ENCODE data around the gene UBE3B. TPM values are rescaled to one million over a fixed set of nuclear protein-coding genes. Genes with fewer than 3 reads are reported as not detected.

The UBE3B gene
- total RNA-seq, 1 donor from 2014 or later = 32.2 TPM

- Histone ChIP-seq H3K4me3 (no peak overlapping the region), H3K9me3 (no peaks in the 10 kb centered on the region), H3K4me1 (no peaks in the 10 kb centered on the region), H3K36me3 (peaks cover 0 to 13% of the 10 kb centered on the region in 2 donors), H3K27ac (no peak overlapping the region), H3K27me3 (no peaks in the 10 kb centered on the region)
- intact Hi-C loops (cut with DNase I) = no loop called here
- TF ChIP-seq, protein P1, sequence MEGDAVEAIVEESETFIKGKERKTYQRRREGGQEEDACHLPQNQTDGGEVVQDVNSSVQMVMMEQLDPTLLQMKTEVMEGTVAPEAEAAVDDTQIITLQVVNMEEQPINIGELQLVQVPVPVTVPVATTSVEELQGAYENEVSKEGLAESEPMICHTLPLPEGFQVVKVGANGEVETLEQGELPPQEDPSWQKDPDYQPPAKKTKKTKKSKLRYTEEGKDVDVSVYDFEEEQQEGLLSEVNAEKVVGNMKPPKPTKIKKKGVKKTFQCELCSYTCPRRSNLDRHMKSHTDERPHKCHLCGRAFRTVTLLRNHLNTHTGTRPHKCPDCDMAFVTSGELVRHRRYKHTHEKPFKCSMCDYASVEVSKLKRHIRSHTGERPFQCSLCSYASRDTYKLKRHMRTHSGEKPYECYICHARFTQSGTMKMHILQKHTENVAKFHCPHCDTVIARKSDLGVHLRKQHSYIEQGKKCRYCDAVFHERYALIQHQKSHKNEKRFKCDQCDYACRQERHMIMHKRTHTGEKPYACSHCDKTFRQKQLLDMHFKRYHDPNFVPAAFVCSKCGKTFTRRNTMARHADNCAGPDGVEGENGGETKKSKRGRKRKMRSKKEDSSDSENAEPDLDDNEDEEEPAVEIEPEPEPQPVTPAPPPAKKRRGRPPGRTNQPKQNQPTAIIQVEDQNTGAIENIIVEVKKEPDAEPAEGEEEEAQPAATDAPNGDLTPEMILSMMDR (IDR thresholded peaks at IDR 0.05) = no peak
- TF ChIP-seq POLR2A (IDR thresholded peaks at IDR 0.05) = no peak
- TF ChIP-seq POLR2AphosphoS5 (IDR thresholded peaks at IDR 0.05; ENCODE audit: insufficient read depth in 1 of 2, low read depth in 1 of 2) = no peak
- DNase-seq (ENCODE audit: extremely low spot score in 2 of 2) = no peak
Observed at GRCh38 chr12:109560867-109561710, 83.7 kb downstream of the UBE3B start.

- H3K27ac ChIP-seq = no peak overlapping the region
- no peaks in the 10 kb centered on the region for H3K9me3 ChIP-seq
- no peak for TF ChIP-seq POLR2A (IDR thresholded peaks at IDR 0.05)
- TF ChIP-seq, protein P1 (IDR thresholded peaks at IDR 0.05) = no peak
- TF ChIP-seq POLR2AphosphoS5 (IDR thresholded peaks at IDR 0.05; ENCODE audit: insufficient read depth in 1 of 2, low read depth in 1 of 2) = no peak
- no peak for DNase-seq (ENCODE audit: extremely low spot score in 2 of 2)
- intact Hi-C loops (cut with DNase I) = no loop called here
- no peaks in the 10 kb centered on the region for H3K4me1 ChIP-seq
- H3K27me3 ChIP-seq = no peaks in the 10 kb centered on the region
- H3K4me3 ChIP-seq = no peak overlapping the region
- peaks cover 0 to 13% of the 10 kb centered on the region in 2 donors for H3K36me3 ChIP-seq
Observed at GRCh38 chr12:109561711-109562030, 84.2 kb downstream of the UBE3B start.

- TF ChIP-seq, protein P1 (IDR thresholded peaks at IDR 0.05) = no peak
- TF ChIP-seq POLR2A (IDR thresholded peaks at IDR 0.05) (no peak), POLR2AphosphoS5 (IDR thresholded peaks at IDR 0.05; ENCODE audit: insufficient read depth in 1 of 2, low read depth in 1 of 2) (no peak)
- intact Hi-C loops (cut with DNase I) = no loop called here
Observed at GRCh38 chr12:109562871-109563270, 85.4 kb downstream of the UBE3B start.

DNA sequence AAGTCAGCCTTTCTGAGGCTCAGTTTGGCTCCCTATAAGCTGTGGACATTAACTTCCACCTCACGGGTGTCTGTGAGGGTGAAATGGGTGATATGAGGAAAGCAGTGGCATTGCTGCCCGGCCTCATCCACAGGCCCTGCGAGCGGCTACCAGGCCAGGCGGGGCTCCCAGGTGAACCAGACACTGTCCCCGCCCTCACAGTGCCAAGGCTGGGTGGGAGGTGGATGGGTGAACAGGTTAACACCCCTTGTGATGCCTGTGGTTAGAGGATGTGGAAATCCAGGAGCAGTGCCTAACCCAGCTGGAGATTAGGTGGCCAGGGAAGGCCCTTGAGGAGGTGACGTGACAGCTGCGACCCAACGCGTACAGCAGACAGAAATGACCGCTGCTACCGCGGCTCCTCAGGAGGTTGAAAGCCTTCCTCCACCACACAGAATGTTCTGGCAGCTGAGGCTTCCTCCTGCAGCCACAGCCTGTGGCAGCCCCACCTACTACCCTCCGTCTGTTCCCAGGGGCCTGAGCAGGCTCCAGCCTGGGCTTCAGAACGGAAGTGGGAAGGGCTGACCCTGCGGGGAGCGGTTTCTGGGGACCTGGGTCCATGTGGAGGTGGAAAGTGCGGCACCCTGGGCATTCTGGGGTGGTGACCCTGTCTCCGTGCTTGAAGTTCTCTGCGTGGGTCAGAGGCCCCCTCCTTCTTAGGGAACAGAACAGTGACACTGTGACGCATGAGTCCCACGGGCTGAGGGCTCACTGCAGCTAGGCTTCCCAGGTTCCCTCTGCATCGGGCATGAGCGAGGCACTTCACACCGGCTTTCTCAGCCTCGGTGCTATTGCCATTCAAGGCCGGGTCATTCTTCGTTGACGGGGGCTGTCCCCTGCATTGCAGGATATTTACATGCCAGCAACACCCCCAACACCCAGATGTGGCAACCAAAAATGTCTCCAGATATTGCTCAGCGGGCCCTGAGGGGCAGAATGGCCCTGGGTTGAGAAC is 86.2 kb downstream of the UBE3B start:
- TF ChIP-seq POLR2AphosphoS5 (IDR thresholded peaks at IDR 0.05; ENCODE audit: insufficient read depth in 1 of 2, low read depth in 1 of 2) = no peak
- intact Hi-C loops (cut with DNase I) = no loop called here
- H3K27ac ChIP-seq = no peak overlapping the region
- no peaks in the 10 kb centered on the region for H3K4me1 ChIP-seq
- H3K9me3 ChIP-seq = no peaks in the 10 kb centered on the region
- H3K36me3 ChIP-seq = peaks cover 0 to 18% of the 10 kb centered on the region in 2 donors
- H3K27me3 ChIP-seq = no peaks in the 10 kb centered on the region
- H3K4me3 ChIP-seq = no peak overlapping the region
- DNase-seq (ENCODE audit: extremely low spot score in 2 of 2) = no peak

More at GRCh38 chr12:109562871-109563270, 85.4 kb downstream of the UBE3B start:
- Histone ChIP-seq H3K36me3 (peaks cover 0 to 13% of the 10 kb centered on the region in 2 donors), H3K4me1 (no peaks in the 10 kb centered on the region), H3K27me3 (no peaks in the 10 kb centered on the region), H3K9me3 (no peaks in the 10 kb centered on the region), H3K4me3 (no peak overlapping the region), H3K27ac (no peak overlapping the region)
- DNase-seq (ENCODE audit: extremely low spot score in 2 of 2) = no peak

DNA sequence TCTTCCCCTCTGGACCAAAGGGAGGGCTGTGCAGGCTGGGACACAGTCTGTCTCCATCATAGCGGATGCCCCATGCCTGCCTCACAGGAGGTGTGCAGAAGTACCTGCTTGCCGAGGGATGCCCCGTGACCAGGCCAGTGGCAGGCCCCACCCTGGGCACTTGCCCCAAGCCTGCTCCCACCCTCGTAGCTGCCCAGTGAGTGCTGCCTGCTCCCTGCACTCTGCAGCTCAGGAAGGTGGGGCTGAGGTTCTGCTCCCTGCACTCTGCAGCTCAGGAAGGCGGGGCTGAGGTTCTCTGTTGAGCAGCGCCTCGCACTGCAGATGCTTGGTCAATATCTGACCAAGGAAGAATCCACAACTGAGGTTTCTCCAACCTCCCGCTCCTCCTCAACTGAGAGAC is 89.0 kb downstream of the UBE3B start:
- Histone ChIP-seq H3K4me3 (no peak overlapping the region), H3K9me3 (no peaks in the 10 kb centered on the region), H3K27ac (no peak overlapping the region), H3K4me1 (no peaks in the 10 kb centered on the region), H3K27me3 (no peaks in the 10 kb centered on the region), H3K36me3 (peaks cover 0 to 18% of the 10 kb centered on the region in 2 donors)
- TF ChIP-seq POLR2AphosphoS5 (IDR thresholded peaks at IDR 0.05; ENCODE audit: insufficient read depth in 1 of 2, low read depth in 1 of 2) (no peak), POLR2A (IDR thresholded peaks at IDR 0.05) (no peak)
- TF ChIP-seq, protein P1 (IDR thresholded peaks at IDR 0.05) = no peak
- DNase-seq (ENCODE audit: extremely low spot score in 2 of 2) = no peak
- intact Hi-C loops (cut with DNase I) = no loop called here
